Breast epithelium (tissue), 3 donors: Measurements from ENCODE around the gene PKDREJ.

Source experiments
- POLR2A ChIP-seq: fragments of 450-650 bp; IDR thresholded peaks from one replicate; pipeline ENCODE4 v1.6.1; 2016; ENCODE audit warnings: antibody characterized with exemption, mild to moderate bottlenecking, moderate library complexity
- TF ChIP-seq, protein P1 (sequence below), 3 donors: fragments of 450-650 bp; IDR thresholded peaks; one replicate each; pipeline ENCODE4 v1.5.1; 2016 to 2017; ENCODE audit warnings: antibody characterized with exemption in 3 of 3, mild to moderate bottlenecking in 3 of 3, moderate library complexity in 3 of 3

DNA sequence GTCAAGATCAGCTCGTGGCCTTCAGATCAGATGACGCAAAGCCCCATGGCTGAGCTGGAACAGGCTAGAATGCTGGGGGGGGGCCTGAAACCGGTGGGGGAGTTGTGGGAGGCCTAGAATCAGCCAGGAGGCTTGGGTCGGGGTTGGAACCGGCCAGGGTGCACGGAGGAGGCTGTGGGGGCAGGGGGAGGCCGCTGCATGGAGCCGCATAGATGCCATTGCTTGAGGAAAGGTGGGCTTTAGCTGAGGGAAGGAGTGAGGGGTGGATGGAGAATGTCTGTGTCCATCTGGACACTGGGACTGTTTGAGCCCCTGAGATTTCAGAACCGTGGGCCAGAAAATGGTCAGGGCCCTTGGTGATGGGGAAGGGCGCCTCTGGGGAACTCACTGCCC is 38.2 kb downstream of the PKDREJ start:
- TF ChIP-seq, protein P1, sequence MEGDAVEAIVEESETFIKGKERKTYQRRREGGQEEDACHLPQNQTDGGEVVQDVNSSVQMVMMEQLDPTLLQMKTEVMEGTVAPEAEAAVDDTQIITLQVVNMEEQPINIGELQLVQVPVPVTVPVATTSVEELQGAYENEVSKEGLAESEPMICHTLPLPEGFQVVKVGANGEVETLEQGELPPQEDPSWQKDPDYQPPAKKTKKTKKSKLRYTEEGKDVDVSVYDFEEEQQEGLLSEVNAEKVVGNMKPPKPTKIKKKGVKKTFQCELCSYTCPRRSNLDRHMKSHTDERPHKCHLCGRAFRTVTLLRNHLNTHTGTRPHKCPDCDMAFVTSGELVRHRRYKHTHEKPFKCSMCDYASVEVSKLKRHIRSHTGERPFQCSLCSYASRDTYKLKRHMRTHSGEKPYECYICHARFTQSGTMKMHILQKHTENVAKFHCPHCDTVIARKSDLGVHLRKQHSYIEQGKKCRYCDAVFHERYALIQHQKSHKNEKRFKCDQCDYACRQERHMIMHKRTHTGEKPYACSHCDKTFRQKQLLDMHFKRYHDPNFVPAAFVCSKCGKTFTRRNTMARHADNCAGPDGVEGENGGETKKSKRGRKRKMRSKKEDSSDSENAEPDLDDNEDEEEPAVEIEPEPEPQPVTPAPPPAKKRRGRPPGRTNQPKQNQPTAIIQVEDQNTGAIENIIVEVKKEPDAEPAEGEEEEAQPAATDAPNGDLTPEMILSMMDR (IDR thresholded peaks at IDR 0.05), result no peak
- TF ChIP-seq POLR2A, result no peak
